Measurements from ENCODE around the gene PILRA.
"Not testable (repeated sequence)": the region's sequence is repeated elsewhere in the genome, so short reads cannot be mapped to it uniquely, and the experiment has no call there.

Gene PILRA

GRCh38 chr7:100358027-100358856 is 15.0 kb upstream of the PILRA start, which contains the start of gene PILRB:
PILRB (plus strand) TSS chr7:100358117; CDS start chr7:100358303, 186 bp downstream.
- DNase-seq: no peak

DNA sequence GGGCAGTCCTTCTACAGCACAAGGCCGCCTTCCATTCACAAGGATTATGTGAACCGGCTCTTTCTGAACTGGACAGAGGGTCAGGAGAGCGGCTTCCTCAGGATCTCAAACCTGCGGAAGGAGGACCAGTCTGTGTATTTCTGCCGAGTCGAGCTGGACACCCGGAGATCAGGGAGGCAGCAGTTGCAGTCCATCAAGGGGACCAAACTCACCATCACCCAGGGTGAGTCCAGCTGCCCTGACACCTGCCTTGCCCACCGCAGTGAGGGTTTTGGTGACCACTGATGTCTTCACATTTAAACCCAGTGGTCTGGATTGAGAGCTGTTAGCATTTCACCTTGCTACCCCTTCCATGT is 14.5 kb upstream of the PILRA start:
- DNase-seq: no peak

DNA sequence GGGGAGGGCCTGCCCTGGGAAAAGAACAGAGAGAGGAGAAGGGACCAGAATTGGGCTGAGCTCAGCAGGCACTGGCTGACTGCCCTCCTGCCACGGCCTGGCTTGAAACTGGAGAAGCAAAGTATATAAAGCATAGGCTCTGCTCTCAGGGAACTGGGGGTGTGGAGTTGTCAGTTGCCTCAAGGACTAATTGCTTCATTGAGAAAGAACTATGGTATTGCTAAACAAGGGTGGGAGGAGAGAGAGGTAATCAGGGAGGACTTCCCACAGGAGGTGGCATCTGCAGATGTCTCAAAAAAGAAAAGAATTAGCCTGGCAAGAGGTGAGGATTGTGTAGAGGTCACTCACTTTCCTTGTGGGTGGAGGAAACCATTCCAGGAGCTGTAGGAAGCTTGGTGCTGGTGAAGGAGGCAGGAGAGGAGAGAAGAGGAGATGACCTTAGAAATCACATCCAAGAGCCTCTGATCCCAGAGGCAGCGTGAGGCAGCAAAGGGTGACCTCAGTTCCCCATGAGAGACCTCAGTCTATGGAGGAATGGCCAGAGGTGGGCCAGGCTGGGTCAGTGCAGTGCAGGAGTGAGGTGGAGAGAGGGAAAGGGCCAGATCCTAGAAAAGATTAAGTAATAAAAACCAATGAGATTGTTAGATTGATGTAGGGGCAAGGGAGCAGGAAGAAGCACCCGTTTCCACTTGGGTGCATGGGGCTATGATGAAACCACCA is 13.0 kb upstream of the PILRA start:
- no peak for DNase-seq

- no peak for DNase-seq
Observed at GRCh38 chr7:100363098-100363497, 10.2 kb upstream of the PILRA start.

DNA sequence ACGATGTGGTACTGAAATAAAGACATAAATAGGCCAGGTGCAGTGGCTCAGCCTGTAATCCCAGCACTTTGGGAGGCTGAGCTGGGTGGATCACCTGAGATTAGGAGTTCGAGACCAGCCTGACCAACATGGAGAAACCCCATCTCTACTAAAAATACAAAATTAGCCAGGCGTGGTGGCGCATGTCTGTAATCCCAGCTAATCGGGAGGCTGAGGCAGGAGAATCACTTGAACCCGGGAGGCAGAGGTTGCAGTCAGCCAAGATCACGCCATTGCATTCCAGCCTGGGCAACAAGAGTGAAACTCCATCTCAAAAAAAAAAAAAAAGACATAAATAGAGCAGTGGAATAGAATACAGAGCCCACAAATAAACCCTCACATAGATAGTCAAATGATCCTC is 9.5 kb upstream of the PILRA start:
- DNase-seq: not testable (repeated sequence)

- no peak for DNase-seq
Observed at GRCh38 chr7:100364480-100364879, 8.8 kb upstream of the PILRA start.

DNA sequence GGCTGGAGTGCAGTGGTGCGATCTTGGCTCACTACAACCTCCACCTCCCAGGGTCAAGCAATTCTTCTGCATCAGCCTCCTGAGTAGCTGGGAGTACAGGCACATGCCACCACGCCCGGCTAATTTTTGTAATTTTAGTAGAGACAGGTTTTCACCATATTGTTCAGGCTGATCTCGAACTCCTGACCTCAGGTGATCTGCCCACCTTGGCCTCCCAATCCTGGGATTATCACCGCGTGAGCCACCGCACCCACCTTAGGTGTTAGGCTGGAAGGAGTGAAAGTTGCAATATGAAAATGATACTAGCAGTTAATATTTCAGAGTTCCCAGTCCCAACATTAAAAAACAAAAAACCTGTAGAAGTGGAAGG is 7.3 kb upstream of the PILRA start:
- not testable (repeated sequence) for DNase-seq

GRCh38 chr7:100366411-100367250 is 6.7 kb upstream of the PILRA start:
- no peak for DNase-seq

DNA sequence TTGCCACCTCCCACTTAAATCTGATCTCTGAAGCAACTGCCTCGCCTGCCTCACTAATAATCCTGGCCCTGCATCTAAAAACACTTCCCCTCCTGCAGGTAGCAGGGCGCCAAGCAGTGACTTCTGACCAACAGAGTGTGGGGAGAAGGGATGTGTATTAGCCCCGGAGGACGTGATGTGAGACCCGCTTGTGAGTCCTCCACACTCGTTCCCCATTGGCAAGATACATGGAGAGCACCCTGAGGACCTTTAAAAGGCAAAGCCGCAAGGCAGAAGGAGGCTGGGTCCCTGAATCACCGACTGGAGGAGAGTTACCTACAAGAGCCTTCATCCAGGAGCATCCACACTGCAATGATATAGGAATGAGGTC is 6.1 kb upstream of the PILRA start:
- no peak for DNase-seq

DNA sequence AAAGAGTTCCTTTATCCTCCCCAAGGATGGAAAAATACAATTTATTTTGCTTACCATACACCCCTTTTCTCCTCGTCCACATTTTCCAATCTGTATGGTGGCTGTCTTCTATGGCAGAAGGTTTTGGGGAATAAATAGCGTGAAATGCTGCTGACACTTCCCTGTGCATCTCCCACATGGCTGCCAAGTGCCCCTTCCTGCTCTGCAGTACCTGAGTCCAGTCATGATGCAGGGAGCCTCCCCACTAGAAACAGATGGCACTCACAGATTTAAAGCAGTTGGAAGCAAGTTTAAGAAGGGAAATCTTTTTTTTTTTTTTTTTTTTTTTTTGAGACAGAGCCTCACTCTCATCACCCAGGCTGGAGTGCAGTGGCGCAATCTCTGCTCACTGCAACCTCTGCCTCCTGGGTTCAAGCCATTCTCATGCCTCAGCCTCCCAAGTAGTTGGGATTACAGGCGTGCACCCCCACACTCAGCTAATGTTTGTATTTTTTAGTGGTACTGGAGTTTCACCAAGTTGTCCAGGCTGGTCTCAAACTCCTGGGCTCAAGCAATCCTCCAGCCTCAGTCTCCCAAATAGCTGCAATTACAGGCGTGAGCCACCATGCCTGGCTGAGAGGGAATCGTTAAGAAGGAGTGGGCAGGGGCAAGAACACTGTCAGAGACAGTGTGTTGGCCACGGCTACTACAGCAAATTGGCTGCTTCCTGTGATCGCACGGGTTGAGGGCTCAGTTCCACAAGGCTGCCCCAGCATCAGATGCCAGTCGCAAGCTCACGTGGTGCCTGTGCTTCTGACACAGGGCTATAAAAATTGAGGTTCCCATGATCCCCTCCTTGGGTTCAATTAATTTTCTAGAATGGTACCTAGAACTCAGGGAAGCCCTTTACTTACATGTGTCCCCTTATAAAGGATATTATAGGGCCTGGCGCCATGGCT is 5.3 kb upstream of the PILRA start:
- DNase-seq: no peak

- no peak for DNase-seq
Observed at GRCh38 chr7:100369105-100369504, 4.2 kb upstream of the PILRA start.

DNA sequence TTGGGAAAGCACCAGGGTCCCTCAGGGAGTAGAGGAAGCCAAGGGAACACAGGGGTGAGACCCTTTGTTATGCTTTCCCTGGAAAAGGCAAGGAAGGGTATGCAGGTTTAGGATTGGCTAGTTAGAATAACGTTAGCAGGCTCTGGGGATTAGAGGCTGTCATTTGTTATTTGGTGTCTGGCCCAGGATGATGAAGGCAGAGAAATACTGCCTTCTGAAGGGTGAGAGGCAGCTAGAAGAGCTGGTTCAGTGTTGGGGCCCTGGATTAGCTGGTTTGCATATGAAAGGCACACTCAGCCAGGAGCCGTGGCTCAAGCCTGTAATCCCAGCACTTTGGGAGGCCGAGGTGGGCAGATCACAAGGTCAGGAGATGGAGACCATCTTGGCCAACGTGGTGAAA is 3.0 kb upstream of the PILRA start:
- DNase-seq: no peak

DNA sequence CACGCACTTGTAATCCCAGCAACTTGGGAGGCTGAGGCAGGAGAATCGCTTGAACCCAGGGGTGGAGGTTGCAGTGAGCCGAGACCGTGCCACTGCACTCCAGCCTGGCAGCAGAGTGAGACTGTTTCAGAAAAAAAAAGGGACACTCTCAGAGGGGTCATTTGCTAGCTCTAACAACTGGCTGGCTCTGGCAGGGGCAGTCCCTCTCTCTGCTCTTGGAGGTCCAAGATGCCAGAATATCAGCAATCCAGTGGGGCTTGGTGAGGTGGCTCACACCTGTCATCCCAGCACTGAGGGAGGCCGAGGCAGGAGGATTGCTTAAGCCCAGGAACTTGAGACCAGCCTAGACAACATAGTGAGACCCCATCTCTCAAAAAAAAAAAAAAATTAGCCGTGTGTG is 2.5 kb upstream of the PILRA start:
- no peak for DNase-seq

GRCh38 chr7:100371561-100372171 is 1.6 kb upstream of the PILRA start:
- no peak for DNase-seq

DNA sequence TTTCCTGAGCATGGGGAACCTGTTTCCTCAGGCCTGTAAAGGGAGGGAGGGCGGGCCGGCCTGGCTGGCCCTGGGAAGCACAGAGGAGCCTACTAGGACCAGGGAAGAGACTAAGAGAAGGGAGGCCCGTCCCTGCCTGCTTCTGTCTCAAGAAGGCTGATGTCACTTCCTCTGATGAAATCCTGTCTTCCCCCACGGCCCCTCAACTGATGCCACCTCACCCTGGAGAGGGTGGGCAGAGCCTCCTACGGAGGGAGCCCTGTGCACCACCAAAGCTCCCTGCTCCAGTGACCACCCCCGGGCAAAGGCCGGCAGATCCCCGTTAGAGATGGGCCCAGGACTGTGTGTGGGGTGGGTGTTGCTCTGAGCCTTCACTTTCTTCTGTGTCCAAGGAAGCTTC is 1.0 kb upstream of the PILRA start:
- no peak for DNase-seq

- no peak for DNase-seq
Observed at GRCh38 chr7:100372694-100373093, 593 bp upstream of the PILRA start.

DNA sequence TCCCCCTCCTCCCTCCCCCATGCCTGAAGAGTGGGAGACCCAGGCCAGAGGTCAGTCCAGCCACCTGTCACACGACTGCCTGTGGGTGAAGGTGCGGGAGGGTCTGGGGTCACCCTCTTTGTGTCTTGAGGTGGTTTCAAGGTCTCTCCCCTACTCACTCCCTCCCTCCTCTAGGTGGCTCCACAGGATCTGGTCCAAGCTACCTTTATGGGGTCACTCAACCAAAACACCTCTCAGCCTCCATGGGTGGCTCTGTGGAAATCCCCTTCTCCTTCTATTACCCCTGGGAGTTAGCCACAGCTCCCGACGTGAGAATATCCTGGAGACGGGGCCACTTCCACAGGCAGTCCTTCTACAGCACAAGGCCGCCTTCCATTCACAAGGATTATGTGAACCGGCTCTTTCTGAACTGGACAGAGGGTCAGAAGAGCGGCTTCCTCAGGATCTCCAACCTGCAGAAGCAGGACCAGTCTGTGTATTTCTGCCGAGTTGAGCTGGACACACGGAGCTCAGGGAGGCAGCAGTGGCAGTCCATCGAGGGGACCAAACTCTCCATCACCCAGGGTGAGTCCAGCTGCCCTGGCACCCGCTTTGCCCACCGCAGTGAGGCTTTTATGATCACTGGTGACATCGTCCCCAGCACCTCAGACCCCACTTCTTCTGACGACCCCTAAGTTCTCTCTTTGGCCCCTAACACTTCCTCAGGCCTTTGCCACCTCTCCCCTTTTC is 747 bp downstream of the PILRA start:
- not testable (repeated sequence) for DNase-seq

- DNase-seq: no peak
Observed at GRCh38 chr7:100374601-100375000, 1.3 kb downstream of the PILRA start.

DNA sequence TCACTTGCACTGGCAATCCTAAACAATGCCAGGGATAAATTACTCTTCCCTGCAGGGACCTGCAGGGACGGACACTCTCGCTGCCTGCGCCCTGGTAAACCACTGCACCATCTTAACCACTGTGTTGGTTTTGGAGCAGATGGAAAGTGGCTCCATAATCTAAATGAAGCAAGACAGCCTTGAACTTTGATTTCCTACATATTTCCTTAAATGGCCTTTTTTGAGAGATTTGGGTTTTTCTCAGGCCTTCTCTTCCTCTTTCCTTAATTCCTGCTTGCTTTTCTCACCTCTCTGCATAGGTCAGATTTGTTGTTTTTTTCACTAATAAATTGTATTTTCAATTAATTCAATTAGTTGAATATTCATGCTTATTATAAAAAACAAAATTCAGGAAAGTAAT is 2.8 kb downstream of the PILRA start:
- DNase-seq: no peak

DNA sequence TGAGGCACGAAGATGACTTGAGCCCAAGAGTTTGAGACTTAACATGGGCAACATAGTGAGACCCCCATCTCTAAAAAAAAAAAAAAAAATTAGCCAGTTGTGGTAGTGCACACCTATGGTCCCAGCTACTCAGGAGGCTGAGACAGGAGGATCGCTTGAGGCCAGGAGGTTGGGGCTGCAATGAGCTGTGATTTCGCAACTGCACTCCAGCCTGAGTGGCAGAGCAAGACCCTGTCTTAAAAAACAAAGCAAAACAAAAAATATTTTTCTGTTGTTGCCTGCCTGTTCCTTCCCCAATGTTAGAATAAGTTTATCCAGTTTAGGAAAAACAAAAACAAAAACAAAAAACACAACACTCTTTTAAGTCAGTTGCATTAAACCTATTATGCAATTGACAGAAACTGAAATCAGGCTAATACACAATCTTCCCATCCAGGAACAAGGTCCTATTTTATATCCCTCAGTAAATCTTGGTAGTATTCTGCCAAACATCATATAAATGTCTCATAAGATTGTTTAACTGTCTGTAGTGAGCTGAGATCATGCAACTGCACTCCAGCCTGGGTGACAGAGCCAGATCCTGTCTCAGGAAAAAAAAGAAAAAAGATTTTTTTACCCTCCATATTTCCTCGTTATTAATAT is 4.9 kb downstream of the PILRA start:
- DNase-seq: no peak

DNA sequence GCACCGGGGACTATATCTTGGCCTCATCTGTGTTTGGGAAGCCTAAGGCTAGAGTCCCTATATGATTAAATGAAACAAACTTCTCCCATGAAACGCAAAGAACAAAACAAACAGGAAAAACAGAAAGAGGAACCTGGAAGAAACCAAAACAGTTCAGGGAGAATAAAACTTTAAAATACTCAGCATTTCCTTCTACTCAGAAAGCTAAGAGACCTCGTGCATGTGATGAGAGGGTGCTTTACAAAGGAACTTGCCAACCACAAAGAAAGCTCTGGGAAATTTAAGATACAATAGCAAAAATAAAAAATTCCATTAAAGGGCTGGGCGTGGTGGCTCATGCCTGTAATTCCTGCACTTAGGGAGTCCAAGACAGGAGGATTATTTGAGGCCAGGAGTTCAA is 6.9 kb downstream of the PILRA start:
- no peak for DNase-seq
